Ishikawa (cell line): ENCODE data around the gene MAGED1.

ENCODE experiments used
- CEBPB ChIP-seq: IDR thresholded peaks from 2 replicates; pipeline ENCODE4 v1.6.1; 2012
- CREB1 ChIP-seq: IDR thresholded peaks from 2 replicates; pipeline ENCODE4 v1.6.1; 2012; ENCODE audit warnings: low read depth
- EGR1 ChIP-seq: IDR thresholded peaks from 2 replicates; pipeline ENCODE4 v1.6.1; 2012
- EP300 ChIP-seq: IDR thresholded peaks from 2 replicates; pipeline ENCODE4 v1.6.1; 2012; ENCODE audit warnings: borderline replicate concordance
- FOXM1 ChIP-seq: IDR thresholded peaks from 2 replicates; pipeline ENCODE4 v1.6.1; 2012; ENCODE audit warnings: low read depth, borderline replicate concordance
- MAX ChIP-seq: IDR thresholded peaks from 2 replicates; pipeline ENCODE4 v1.6.1; 2012
- NFIC ChIP-seq: IDR thresholded peaks from 2 replicates; pipeline ENCODE4 v1.6.1; 2012
- RAD21 ChIP-seq: IDR thresholded peaks from 2 replicates; pipeline ENCODE4 v1.6.1; 2012; ENCODE audit warnings: low read depth
- REST ChIP-seq: IDR thresholded peaks from 2 replicates; pipeline ENCODE4 v1.6.1; 2012; ENCODE audit warnings: low read depth, mild to moderate bottlenecking
- TAF1 ChIP-seq: IDR thresholded peaks from 2 replicates; pipeline ENCODE4 v1.6.1; 2012; ENCODE audit warnings: low read depth, mild to moderate bottlenecking
- TCF12 ChIP-seq: IDR thresholded peaks from 2 replicates; pipeline ENCODE4 v1.6.1; 2012; ENCODE audit warnings: low read depth
- TEAD4 ChIP-seq: IDR thresholded peaks from 2 replicates; pipeline ENCODE4 v1.6.1; 2012
- USF1 ChIP-seq: IDR thresholded peaks from 2 replicates; pipeline ENCODE4 v1.6.1; 2012
- YY1 ChIP-seq: IDR thresholded peaks from 2 replicates; pipeline ENCODE4 v1.6.1; 2012; ENCODE audit warnings: low read depth
- ZBTB7A ChIP-seq: IDR thresholded peaks from 2 replicates; pipeline ENCODE4 v1.6.1; 2012; ENCODE audit warnings: low read depth

The MAGED1 gene

DNA sequence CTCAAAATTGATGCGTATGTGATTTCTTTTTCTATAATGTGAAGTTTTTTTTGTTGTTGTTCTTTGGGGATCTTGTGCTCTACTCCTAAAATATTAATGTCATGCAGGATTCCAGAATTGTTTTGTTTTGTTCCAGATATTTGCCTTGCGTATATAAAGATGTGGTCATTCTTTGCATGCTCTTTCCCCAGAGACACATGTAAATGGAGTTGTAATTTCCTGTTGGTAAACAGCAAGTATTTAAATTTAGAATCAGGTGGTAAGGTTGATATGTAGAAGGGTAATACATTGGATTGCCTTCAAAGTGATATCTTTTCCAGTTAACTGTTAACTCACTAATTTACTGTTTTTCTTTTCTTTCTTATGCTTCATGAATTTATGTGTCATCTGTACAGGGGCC is 23.1 kb upstream of the MAGED1 start:
- no peak for TF ChIP-seq TAF1
- TF ChIP-seq CREB1 = no peak
- TF ChIP-seq TCF12 = no peak

GRCh38 chrX:51874123-51874522 is 19.3 kb upstream of the MAGED1 start:
- TF ChIP-seq TCF12 (no peak), USF1 (no peak), EP300 (no peak), REST (no peak), CREB1 (no peak), YY1 (no peak), MAX (no peak), TAF1 (no peak), EGR1 (no peak), RAD21 (no peak), TEAD4 (no peak), FOXM1 (no peak), NFIC (no peak), CEBPB (no peak), ZBTB7A (no peak)

DNA sequence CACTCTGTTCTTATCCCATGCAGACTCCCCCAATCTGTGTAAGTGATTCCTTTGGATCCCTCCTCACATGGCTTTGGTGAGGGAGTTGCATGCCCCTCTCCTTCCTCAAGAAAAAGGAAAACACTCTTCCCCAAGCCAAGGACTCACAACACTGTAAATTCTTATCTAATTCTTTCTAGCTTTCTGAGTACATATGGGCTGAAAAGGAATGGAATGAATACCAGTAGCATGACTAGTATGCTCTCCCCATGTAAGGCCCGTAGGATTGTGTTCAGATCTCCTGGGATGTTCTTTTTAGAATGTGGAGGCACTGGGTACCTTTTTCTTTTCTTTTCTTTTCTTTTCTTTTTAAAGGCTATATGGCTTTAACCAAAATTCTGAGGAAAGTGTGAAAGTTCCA is 17.0 kb upstream of the MAGED1 start:
- TF ChIP-seq MAX (no peak), USF1 (no peak), TCF12 (no peak), REST (no peak)

DNA sequence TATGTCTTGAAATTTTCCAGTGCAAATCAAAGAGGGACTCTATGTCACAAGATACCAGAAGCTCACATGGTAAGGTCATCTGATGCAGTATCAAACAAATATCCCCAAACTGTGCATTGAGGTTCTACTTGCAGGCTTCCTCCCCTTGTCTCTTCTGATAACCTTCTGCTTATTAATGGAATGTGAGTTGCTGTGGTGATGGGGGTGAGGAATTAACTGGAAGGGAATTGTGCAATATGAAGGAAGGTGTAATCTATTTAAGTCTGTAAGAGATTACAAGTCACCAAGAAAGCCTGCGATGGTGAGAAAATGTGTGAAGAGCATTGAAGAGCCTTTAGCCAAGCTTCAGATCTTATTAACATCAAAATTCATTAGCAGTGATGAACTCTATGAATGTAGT is 15.4 kb upstream of the MAGED1 start:
- no peak for TF ChIP-seq CREB1
- no peak for TF ChIP-seq USF1
- no peak for TF ChIP-seq TEAD4
- no peak for TF ChIP-seq TAF1
- no peak for TF ChIP-seq TCF12
- TF ChIP-seq MAX = no peak

- TF ChIP-seq CEBPB = no peak
- no peak for TF ChIP-seq RAD21
- TF ChIP-seq TAF1 = no peak
- TF ChIP-seq MAX = no peak
- no peak for TF ChIP-seq TEAD4
- TF ChIP-seq USF1 = no peak
- no peak for TF ChIP-seq EGR1
- TF ChIP-seq YY1 = no peak
- no peak for TF ChIP-seq NFIC
- TF ChIP-seq CREB1 = no peak
- no peak for TF ChIP-seq TCF12
Measured at GRCh38 chrX:51889851-51890250, 3.6 kb upstream of the MAGED1 start.

- TF ChIP-seq NFIC (no peak), TEAD4 (no peak), ZBTB7A (no peak), USF1 (no peak), FOXM1 (no peak), TCF12 (no peak), EP300 (no peak), REST (no peak), MAX (no peak), TAF1 (no peak), CREB1 (no peak), RAD21 (no peak), CEBPB (no peak), EGR1 (no peak), YY1 (no peak)
Measured at GRCh38 chrX:51891245-51891644, 2.2 kb upstream of the MAGED1 start.
